ENCODE measurements around the gene LBH. TPM values are rescaled to one million over a fixed set of nuclear protein-coding genes. Genes with fewer than 3 reads are reported as not detected.

Gene LBH
- total RNA-seq, 1 donor from 2014 or later = 115 TPM

DNA sequence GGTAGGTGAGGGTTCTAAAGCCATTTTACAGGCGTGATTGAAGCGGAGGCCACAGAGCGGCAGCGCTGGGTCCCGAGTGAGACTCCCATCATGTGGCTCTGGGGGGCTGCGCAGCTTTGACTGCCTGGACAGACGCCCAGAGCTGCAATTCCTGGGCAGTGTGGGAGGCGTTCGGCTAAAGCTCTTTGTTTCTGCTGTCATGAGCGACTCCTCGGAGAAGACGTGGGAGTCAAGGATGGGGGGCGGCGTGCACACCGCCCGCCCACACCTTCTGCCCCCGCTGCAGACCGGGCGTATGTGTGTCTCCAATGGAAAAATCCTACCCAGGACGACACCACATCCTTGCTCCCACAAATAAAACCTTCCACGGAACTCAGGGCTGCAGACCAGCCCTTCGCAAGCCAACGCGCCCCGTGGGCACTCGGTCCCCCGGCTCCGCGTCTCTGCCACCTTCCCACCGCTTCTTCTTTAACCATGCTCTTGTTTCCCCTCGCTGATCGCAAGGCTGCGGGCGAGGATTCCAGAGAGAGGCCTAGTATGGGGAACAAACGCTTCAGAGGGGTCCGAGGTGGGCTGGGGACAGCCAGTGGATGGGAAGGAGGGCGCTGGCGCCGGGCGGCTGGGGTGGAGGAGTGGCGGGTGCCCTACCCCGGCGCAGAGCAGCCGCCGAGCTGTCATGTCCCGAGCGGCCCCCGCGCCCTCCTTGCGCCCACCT is 680 bp upstream of the LBH start:
- DNase-seq (peak; percentile 65), ATAC-seq (ENCODE audit: poor library complexity) (peak; percentile 7)
- intact Hi-C loops (cut with DNase I) = loop anchor here (5.0 kb wide), 1 partner anchor 117 kb away; no protein-coding TSS in a partner anchor

DNA sequence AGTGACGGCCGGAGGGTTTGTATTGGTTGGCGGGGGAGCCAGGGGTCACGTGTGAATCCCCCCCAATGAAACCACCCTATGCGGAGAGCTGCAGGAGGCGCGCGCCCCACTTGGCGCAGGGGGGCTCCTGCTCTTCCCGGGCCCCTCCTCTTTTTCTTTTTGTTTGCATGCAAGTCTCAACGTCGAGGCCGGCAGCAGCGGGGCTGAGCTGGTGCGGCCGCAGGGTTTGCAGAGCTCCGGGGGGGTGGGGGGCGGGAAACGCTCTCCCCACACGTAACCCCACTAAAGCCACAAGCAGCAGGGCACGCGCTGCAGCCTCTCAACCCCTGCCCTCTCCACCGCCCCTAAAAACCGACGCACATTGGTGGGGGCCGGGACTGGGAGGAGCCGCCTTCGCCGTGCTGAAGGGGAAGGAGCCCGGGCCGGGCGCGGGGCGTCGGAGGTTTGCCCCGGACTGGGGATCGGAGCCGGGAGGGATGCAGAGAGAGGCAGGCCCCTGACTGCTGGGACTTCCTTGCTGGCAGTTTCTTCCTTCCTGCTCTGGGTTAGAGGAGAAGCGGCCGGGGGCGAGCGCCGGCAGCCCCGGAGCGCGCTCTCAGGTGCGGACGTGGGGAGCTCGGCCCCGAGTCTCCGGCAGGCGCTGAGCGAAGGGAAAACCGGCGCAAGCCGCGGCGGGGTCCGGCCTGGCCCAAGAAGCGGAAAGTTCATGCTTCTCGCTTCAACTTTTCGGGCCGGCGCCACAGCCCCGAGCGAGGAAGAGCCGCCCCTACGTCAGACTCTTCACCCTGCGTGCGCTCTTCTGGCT is 864 bp downstream of the LBH start:
- peak; percentile 72 for DNase-seq
- peak; percentile 39 for ATAC-seq (ENCODE audit: poor library complexity)
- intact Hi-C loops (cut with DNase I) = loop anchor here (5.0 kb wide), 1 partner anchor 115 kb away; no protein-coding TSS in a partner anchor

DNA sequence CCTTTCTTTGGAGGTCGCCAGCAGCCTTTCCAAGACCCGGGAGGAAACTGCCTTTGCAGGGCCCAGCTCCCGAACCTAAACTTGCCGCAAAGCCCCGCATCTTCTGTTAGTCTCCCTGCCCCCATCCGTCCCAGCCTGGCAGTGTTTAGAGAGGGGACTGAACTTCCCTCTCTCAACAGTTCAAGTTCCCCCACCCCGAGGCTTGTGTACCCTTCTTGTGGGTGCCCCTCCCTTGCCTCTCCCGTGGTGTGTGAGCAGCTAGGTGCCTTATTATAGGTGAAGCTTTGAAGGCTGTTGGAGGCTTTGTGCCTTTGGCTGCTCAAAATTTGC is 1.4 kb downstream of the LBH start:
- intact Hi-C loops (cut with DNase I) = loop anchor here (5.0 kb wide), 1 partner anchor 115 kb away; no protein-coding TSS in a partner anchor
- no peak for DNase-seq
- ATAC-seq (ENCODE audit: poor library complexity) = no peak

DNA sequence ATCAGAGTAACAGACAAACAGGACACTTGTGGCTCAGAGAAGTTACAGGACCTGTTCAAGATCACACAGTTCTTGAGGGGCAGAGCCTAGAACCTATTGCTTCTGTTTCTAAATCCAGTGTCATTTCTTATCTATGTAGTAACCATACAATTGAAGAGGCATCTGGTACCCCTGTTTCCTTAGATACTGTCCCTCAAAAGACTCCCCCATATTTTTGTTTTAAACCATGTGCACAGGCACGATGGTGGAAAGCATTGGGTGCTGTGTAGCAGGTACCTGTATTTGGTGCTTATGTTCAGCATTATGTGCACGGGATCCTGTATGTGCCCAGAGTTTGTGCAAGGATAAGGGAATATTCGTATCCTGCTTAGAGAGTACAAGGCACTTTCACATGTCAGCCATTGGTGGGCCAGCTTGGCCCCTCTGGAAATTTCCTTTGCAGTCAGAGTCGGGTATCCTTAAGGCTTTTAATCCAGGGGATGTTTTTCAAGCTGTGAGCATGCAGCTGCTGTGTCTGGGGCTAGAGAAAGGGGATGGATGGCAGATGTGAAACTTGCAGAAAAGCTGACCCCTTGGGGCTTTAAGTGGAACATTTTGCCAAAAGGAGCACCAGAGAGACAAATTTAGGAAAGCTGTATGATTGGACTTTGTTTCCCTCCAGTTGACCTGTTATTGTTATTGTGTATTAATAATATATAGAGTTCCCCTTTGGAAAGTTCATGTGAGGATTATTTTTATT is 2.1 kb downstream of the LBH start:
- ATAC-seq (ENCODE audit: poor library complexity) = no peak
- DNase-seq = no peak
- intact Hi-C loops (cut with DNase I) = loop anchor here (5.0 kb wide), 1 partner anchor 114 kb away; no protein-coding TSS in a partner anchor

DNA sequence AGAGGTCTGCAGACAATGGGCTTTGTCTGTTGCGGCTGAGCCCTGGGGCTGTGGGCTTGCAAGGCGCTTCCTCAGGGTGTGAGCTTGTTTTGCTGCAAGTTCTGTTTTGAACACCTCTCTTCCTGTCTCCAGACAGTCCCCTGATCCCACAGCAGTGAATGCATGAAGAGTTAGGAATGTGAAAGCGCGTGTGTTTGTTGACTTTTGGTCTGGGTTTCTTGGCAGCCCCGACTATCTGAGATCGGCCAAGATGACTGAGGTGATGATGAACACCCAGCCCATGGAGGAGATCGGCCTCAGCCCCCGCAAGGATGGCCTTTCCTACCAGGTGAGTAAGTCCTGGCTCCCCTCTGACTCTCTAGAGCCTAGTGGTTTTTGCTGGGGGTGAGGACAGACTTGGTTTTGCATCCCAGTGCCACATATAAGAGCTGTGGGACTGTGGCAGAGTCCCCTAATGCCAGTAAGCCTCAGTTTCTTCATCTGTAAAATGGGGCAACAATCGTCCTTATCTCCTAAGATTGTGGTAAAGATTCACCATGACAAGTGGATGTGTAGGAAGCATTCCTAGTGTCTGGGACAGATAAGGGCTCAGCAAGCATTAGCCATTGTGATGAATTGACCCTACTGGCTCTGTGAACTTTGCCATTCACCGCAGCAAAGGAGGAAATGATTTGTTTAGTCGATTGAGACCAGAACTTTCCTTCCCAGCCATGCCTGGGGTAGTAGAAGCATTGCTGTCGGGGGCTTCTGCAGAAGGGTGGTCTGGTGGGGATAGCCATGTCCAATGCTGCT is 3.0 kb downstream of the LBH start:
- no peak for ATAC-seq (ENCODE audit: poor library complexity)
- intact Hi-C loops (cut with DNase I) = loop anchor here (5.0 kb wide), 1 partner anchor 113 kb away; no protein-coding TSS in a partner anchor
- DNase-seq = no peak

DNA sequence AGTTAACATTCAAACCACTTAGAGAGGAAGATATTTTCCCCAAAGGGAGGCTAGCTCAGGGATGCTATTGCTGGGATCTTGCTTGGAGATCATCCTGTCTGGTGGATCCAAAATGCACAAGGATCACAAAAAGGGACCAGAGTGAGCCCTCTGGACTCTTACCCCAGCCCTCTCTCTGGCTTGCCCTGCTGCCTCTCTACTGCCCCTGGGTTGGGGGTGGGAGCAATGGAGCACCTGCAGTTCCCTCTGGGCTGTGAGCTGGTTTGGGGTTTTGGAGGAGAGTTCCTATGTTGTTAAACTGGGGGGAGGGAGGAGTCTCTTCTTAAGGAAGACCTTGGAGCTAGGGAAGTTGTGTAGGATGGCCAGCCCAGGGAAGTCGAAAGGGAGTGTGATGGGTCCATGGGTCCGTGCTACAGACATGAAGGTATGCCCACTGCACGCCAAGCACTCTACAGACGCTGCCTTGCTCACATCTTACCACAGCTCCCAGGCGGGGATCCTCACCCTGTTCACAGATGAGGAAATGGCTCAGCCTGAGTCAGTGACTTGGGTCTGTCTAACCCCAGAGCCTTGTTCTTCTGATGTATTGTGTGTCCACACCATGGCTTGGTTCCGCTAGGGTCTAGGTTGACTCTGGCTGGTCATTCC is 3.8 kb downstream of the LBH start:
- intact Hi-C loops (cut with DNase I) = no loop called here
- DNase-seq (no peak), ATAC-seq (ENCODE audit: poor library complexity) (no peak)

DNA sequence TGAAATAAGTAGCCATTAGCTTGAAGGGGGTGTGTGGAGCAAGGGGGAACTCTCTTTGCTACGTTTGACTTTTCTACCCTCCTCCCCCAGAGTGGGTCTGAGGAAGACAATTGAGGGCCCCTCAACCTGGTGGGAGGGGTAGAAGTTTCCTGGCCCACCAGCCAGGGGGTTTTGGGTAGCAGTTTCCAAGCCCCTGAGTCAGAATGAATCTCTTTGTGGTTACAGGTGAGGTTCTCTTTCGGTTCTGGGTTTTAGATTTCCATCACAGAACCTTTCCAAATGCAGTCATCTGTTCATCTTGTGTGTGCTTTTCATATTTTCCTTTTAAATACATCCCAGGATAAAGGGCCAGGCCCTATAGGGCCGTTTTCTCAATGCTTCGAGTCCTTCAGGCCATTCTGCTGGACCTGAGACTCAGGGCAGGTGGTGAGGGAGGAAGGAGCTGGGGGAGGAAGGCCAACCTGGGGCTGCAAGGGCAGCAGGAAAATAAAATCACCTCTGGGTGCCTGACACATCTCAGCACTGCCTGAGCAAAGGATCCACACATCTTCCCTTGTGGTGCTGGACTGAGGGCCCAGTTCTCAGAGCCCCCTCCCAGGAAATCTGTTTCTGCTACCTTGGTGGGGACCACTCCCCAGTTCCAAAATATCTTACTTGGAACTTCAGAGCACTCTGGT is 4.7 kb downstream of the LBH start:
- ATAC-seq (ENCODE audit: poor library complexity) (no peak), DNase-seq (no peak)
- intact Hi-C loops (cut with DNase I) = no loop called here

DNA sequence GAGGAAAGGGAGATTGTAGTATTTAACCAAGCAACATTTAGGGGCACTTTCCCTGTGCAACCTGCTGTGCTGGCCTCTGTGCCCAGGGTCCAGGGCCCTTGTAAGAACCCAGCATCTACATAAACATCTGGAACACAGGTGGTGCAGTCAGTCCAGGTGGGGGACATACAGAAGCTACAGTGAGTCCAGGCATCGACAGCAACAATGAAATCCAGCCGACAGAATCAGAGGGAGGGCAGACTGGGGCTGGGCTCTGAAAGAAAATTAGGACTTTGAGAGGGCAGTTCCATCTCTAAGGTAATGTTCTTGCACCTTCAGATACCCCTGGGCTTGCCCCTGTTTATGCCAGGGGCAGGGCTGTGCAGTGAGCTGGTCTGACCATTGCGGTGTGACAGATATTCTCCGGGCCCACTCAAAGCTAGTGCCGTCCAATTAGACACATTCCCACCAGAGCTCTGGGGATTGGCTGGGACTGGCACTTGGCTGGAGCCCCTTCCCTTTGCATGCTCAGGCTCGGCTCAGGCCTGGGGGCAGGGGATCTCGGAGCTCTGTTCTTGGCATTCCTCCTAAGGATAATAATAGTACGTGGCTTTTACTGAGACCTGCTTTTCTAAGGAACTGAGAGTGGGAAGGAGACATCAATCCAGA is 5.4 kb downstream of the LBH start:
- intact Hi-C loops (cut with DNase I) = no loop called here
- ATAC-seq (ENCODE audit: poor library complexity) = peak; percentile 31

DNA sequence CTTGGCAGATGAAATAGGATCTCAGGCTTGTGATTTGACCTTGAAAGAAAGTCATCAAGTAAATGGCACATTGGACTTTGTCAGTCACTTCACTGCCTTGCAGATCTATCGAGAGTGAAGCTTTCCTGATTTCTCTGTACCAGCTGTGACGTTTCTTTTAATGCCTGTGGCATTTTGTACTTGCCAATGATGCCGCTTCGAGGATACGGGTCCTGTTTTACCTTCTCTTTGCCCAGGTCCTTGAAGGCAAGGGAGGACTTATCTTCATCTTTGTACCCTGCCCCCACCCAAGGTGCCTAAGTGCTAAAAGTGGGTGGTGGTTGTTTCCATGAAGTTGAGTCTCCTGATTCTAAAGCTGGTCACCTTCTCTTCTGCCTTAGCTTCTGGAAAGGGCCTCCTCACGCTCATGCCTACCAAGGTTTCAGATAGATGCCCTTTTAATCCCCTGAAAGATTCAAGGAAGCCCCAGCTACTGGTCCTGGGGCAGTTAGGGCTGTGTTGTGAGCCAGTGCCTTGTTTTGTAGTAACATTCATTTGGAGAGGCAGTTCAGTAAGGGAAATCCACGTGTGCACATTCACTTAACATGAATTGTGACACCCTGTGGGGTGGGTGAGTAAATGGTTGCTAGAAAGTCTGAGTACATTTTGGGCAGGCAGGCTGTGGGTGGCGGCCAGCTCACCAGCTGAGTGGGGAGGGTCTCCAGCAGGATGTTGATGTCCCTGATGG is 6.1 kb downstream of the LBH start:
- ATAC-seq (ENCODE audit: poor library complexity) (no peak), DNase-seq (no peak)
- intact Hi-C loops (cut with DNase I) = no loop called here

More for the DNA sequence above, 5.4 kb downstream of the LBH start:
- peak; percentile 68 for DNase-seq

DNA sequence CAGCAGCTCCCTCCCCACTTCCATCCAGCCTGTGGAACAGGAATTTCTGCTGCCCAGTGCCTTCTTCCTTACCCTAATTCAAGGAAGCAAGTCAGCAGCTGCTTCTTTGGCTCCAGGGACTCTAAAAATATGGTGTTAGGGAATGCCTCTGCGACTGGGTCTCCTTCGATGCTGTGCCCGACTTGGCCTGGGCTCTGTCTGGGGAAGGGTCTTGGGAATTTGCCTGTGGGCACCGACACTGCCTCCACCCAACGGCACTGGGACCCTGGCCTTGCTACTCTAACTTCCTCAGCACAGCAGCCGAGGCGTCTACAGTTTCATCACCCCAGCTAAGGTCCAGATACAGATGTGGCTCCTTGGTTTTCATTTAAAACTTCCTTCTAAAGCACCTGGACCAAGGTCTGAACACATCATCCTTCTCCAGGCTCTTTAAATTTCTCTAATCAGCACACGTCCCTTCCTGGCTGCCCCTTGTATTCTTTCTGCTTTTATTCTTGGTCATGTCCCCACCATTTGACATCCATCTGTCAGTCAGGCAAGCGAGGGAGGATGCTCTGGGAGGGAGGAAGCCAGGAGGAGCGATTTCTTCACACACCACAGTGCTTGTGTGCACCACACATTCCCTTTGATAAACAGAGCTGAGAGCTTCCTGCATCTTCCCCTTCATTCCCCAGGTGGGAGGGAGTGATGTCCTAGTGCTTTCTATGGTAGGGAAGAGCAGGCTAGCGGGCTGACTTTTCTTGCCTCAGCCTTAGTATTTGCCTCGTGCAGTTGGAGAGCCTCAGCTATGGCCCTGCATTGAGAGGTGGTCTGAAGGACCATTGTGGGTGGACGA is 6.8 kb downstream of the LBH start:
- ATAC-seq (ENCODE audit: poor library complexity) (no peak), DNase-seq (no peak)
- intact Hi-C loops (cut with DNase I) = no loop called here

DNA sequence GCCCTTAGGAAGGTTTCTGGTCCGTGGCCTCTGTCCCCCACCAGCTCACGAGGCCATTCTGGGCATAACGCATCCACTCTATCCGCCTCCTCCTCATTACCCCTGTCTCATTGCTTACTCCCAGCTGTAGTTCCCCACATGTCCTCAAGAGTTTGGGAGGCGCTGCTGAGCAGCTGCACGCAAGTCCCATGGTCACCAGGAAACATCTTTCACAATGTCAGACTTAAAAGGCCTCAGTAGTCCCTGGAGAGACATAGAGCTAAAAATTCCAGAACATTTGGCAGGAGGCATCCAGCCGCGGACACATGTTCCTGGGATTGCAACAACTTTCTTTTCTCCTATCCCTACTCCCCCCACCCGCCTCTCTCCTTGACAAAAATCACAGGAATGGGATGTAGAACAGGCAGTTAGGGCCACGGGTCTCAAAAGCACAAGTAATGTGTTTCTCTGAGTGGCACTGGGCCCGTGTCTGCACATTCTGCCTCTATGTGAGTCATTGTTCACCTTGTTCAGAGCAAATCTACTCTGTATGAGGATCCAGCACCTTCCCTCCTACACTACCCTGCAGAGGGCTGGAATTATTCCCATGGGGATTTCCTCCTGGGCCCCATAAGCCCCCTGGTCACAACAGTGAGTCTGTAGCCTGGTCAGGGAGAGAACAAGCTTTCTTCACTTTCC is 8.1 kb downstream of the LBH start:
- ATAC-seq (ENCODE audit: poor library complexity) (peak; percentile 75), DNase-seq (peak; percentile 83)
- intact Hi-C loops (cut with DNase I) = no loop called here

DNA sequence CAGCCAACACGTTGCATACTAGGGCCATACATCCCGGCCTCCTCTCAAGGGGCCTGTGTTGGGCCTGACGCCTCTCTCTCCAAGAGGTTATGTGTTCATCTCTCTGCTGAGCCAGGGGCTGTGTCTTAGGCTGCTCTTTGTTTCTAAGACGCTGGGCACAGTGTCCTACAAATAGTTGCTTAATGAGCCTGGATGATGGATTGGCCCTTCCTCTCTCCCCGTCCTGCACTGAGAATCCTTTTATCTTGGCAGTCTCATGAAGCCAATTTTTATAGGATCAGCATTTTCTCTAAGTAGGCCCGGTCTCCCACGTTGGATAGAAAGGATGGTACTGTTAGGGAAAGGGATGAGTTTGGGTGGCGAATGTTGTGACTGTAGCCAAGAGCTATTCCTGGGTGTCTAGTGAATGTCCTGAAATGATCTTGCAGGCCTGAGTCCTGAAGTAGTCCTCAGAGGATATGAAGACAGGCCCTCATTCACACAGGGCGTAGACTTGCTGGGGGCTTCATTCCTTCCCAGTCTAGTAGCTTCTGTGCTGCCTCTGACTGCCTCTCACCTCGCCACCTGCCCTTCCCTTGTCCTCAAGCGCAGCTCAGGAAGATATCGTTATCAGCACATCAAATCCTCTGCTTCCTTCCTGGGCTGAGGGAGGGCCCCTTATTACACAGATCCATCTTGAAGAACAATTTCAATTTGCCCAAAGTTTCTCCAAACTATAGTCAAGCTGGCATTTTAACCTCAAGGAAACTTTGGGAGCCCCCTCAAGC is 8.8 kb downstream of the LBH start:
- peak; percentile 45 for ATAC-seq (ENCODE audit: poor library complexity)
- intact Hi-C loops (cut with DNase I) = no loop called here
- no peak for DNase-seq

DNA sequence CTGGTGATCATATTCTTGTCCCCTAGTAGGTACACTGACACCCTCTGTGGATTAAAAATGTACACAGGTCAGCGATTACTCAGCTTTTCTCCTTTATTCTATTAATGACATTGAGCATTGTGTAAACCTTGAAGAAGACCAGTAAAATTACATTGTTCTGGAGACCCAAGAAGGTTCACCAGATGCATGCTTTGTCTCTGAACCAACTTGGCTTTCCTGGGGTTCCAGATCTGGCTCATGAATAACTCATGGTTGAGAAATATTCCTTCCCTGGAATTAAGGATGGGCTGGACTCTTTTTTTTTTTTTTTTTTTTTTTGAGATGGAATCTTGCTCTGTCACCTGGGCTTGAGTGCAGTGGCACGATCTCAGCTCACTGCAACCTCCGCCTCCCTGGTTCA is 11.9 kb downstream of the LBH start:
- no peak for DNase-seq
- intact Hi-C loops (cut with DNase I) = no loop called here
- no peak for ATAC-seq (ENCODE audit: poor library complexity)

DNA sequence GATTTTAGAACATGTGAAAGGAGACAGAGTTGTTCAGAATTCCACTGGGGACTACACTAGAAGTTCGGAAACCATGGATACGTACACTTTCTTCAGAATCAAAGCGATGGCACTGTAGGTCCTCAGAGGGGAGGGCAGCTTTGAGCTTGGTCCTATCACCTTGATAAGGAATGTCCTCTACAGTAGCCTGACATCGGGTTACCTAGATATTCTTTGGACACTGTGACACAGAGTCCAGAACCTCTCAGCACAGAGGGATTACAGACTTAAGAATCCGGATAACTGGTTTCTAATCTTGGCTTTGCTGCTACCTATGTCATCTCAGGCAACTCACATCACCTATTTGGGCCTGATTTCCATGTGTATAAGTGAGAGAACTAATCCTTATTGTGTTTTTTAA is 14.0 kb downstream of the LBH start:
- DNase-seq (no peak), ATAC-seq (ENCODE audit: poor library complexity) (peak; percentile 59)

More for the DNA sequence above, 14.0 kb downstream of the LBH start:
- intact Hi-C loops (cut with DNase I) = no loop called here
